ENCODE results near the gene VSX2. TPM values are rescaled to one million over a fixed set of nuclear protein-coding genes. Genes with fewer than 3 reads are reported as not detected.

The VSX2 gene
- total RNA-seq, 1 donor from 2014 or later, result not detected

- H3K36me3 Mint-ChIP-seq (ENCODE audit: low read depth, unreplicated experiment), result no peaks in the 10 kb centered on the region
- Histone ChIP-seq H3K4me2 (ENCODE audit: low read length) (no peak overlapping the region), H2AFZ (ENCODE audit: low read depth, low read length) (no peak overlapping the region), H3K36me3 (ENCODE audit: insufficient read depth, low read length) (no peaks in the 10 kb centered on the region), H3K4me3 (ENCODE audit: insufficient read depth, low read depth, low read length) (no peak overlapping the region), H4K20me1 (ENCODE audit: insufficient read depth, low read length) (peaks cover 10% of the 10 kb centered on the region), H3K27ac (ENCODE audit: low read depth, low read length) (no peak overlapping the region), H3K79me2 (ENCODE audit: insufficient read depth, low read length) (no peaks in the 10 kb centered on the region), H3K9me3 (ENCODE audit: insufficient read depth, low read depth, low read length) (no peaks in the 10 kb centered on the region), H3K4me1 (ENCODE audit: insufficient read depth, low read length) (no peaks in the 10 kb centered on the region), H3K27me3 (ENCODE audit: insufficient read depth, low read length) (peaks cover 92% of the 10 kb centered on the region), H3K9ac (ENCODE audit: low read length) (no peak overlapping the region)
- no peak overlapping the region for H3K4me3 Mint-ChIP-seq (ENCODE audit: unreplicated experiment)
- peaks cover 88% of the 10 kb centered on the region for H3K27me3 Mint-ChIP-seq (ENCODE audit: low read depth, unreplicated experiment)
- FAIRE-seq (no peak), DNase-seq (ENCODE audit: low read depth) (no peak)
- no peak overlapping the region for H3K27ac Mint-ChIP-seq (ENCODE audit: unreplicated experiment)
- TF ChIP-seq EZH2 (IDR thresholded peaks at IDR 0.05; ENCODE audit: insufficient read depth, low read length), result no peak
- no peak for TF ChIP-seq CTCF (IDR thresholded peaks at IDR 0.05; ENCODE audit: insufficient read depth, low read depth, low read length)
- H3K4me1 Mint-ChIP-seq (ENCODE audit: low read depth, unreplicated experiment), result no peaks in the 10 kb centered on the region
- H3K9me3 Mint-ChIP-seq (ENCODE audit: unreplicated experiment), result peaks cover 8% of the 10 kb centered on the region
Measured at GRCh38 chr14:74242021-74242779, 3.0 kb downstream of the VSX2 start.

- Histone ChIP-seq H4K20me1 (ENCODE audit: insufficient read depth, low read length) (peaks cover 10% of the 10 kb centered on the region), H3K4me2 (ENCODE audit: low read length) (no peak overlapping the region), H3K36me3 (ENCODE audit: insufficient read depth, low read length) (no peaks in the 10 kb centered on the region), H3K9me3 (ENCODE audit: insufficient read depth, low read depth, low read length) (no peaks in the 10 kb centered on the region), H3K27me3 (ENCODE audit: insufficient read depth, low read length) (peaks cover 92% of the 10 kb centered on the region), H3K4me3 (ENCODE audit: insufficient read depth, low read depth, low read length) (no peak overlapping the region), H3K27ac (ENCODE audit: low read depth, low read length) (no peak overlapping the region), H3K4me1 (ENCODE audit: insufficient read depth, low read length) (no peaks in the 10 kb centered on the region), H3K79me2 (ENCODE audit: insufficient read depth, low read length) (no peaks in the 10 kb centered on the region), H2AFZ (ENCODE audit: low read depth, low read length) (no peak overlapping the region), H3K9ac (ENCODE audit: low read length) (no peak overlapping the region)
- Mint-ChIP-seq H3K4me1 (ENCODE audit: low read depth, unreplicated experiment) (no peaks in the 10 kb centered on the region), H3K4me3 (ENCODE audit: unreplicated experiment) (no peak overlapping the region), H3K36me3 (ENCODE audit: low read depth, unreplicated experiment) (no peaks in the 10 kb centered on the region), H3K9me3 (ENCODE audit: unreplicated experiment) (peaks cover 8% of the 10 kb centered on the region), H3K27ac (ENCODE audit: unreplicated experiment) (no peak overlapping the region), H3K27me3 (ENCODE audit: low read depth, unreplicated experiment) (peaks cover 87% of the 10 kb centered on the region)
- DNase-seq (ENCODE audit: low read depth) (no peak), FAIRE-seq (no peak)
- peak; percentile 24 for TF ChIP-seq EZH2 (IDR thresholded peaks at IDR 0.05; ENCODE audit: insufficient read depth, low read length)
- no peak for TF ChIP-seq CTCF (IDR thresholded peaks at IDR 0.05; ENCODE audit: insufficient read depth, low read depth, low read length)
Measured at GRCh38 chr14:74242780-74243042, 3.5 kb downstream of the VSX2 start.

- Histone ChIP-seq H3K4me3 (ENCODE audit: insufficient read depth, low read depth, low read length) (no peak overlapping the region), H3K27ac (ENCODE audit: low read depth, low read length) (no peak overlapping the region), H3K9ac (ENCODE audit: low read length) (no peak overlapping the region), H2AFZ (ENCODE audit: low read depth, low read length) (no peak overlapping the region), H3K79me2 (ENCODE audit: insufficient read depth, low read length) (no peaks in the 10 kb centered on the region), H3K4me1 (ENCODE audit: insufficient read depth, low read length) (no peaks in the 10 kb centered on the region), H3K4me2 (ENCODE audit: low read length) (no peak overlapping the region), H3K9me3 (ENCODE audit: insufficient read depth, low read depth, low read length) (no peaks in the 10 kb centered on the region), H3K27me3 (ENCODE audit: insufficient read depth, low read length) (peaks cover 92% of the 10 kb centered on the region), H4K20me1 (ENCODE audit: insufficient read depth, low read length) (peaks cover 10% of the 10 kb centered on the region), H3K36me3 (ENCODE audit: insufficient read depth, low read length) (no peaks in the 10 kb centered on the region)
- Mint-ChIP-seq H3K27ac (ENCODE audit: unreplicated experiment) (no peak overlapping the region), H3K36me3 (ENCODE audit: low read depth, unreplicated experiment) (no peaks in the 10 kb centered on the region), H3K9me3 (ENCODE audit: unreplicated experiment) (peaks cover 8% of the 10 kb centered on the region), H3K4me3 (ENCODE audit: unreplicated experiment) (no peak overlapping the region), H3K4me1 (ENCODE audit: low read depth, unreplicated experiment) (no peaks in the 10 kb centered on the region), H3K27me3 (ENCODE audit: low read depth, unreplicated experiment) (peaks cover 87% of the 10 kb centered on the region)
- FAIRE-seq (no peak), DNase-seq (ENCODE audit: low read depth) (no peak)
- TF ChIP-seq CTCF (IDR thresholded peaks at IDR 0.05; ENCODE audit: insufficient read depth, low read depth, low read length), result no peak
- no peak for TF ChIP-seq EZH2 (IDR thresholded peaks at IDR 0.05; ENCODE audit: insufficient read depth, low read length)
Measured at GRCh38 chr14:74243051-74243450, 3.8 kb downstream of the VSX2 start.
